GM18909 (cell line): ENCODE measurements around the gene PMS2.
"Not testable (repeated sequence)": the region's sequence is repeated elsewhere in the genome, so short reads cannot be mapped to it uniquely, and the experiment has no call there.

Source experiments
- ATAC-seq: cut with Tn5 transposase; IDR thresholded peaks from one replicate; pipeline ENCODE4 v1.9.1; 2021; ENCODE audit warnings: mild to moderate bottlenecking; ENCODE audit not compliant: unreplicated experiment, poor library complexity

PMS2 gene

GRCh38 chr7:6008668-6009611 lies at the start of gene PMS2, which contains the start of gene AIMP2:
TSS of gene PMS2 (minus strand) at chr7:6009049. CDS start at chr7:6009019, 30 bp downstream.
TSS of gene AIMP2 (plus strand) at chr7:6009272. CDS start at chr7:6009364, 92 bp downstream.
- ATAC-seq = peak; percentile 94

GRCh38 chr7:6057316-6058129 lies 48.7 kb upstream of the PMS2 start:
- ATAC-seq = no peak

GRCh38 chr7:6056616-6057015 lies 47.8 kb upstream of the PMS2 start:
- ATAC-seq = no peak

- not testable (repeated sequence) for ATAC-seq
Observed at GRCh38 chr7:6051185-6051584, 42.3 kb upstream of the PMS2 start.

- ATAC-seq = no peak
Observed at GRCh38 chr7:6049780-6050179, 40.9 kb upstream of the PMS2 start.

- ATAC-seq = no peak
Observed at GRCh38 chr7:6035686-6036085, 26.8 kb upstream of the PMS2 start.

- no peak for ATAC-seq
Observed at GRCh38 chr7:6035165-6035564, 26.3 kb upstream of the PMS2 start.

GRCh38 chr7:6032641-6033040 lies 23.8 kb upstream of the PMS2 start:
- no peak for ATAC-seq

GRCh38 chr7:6032167-6032566 lies 23.3 kb upstream of the PMS2 start:
- no peak for ATAC-seq

- no peak for ATAC-seq
Observed at GRCh38 chr7:6031567-6031966, 22.7 kb upstream of the PMS2 start.

- no peak for ATAC-seq
Observed at GRCh38 chr7:6030988-6031387, 22.1 kb upstream of the PMS2 start, which contains the start of gene ANKRD61. TSS of gene ANKRD61 (plus strand) at chr7:6031376. CDS start at chr7:6031376, 0 bp downstream.

GRCh38 chr7:6028563-6028962 lies 19.7 kb upstream of the PMS2 start:
- no peak for ATAC-seq

- no peak for ATAC-seq
Observed at GRCh38 chr7:6027806-6028365, 19.0 kb upstream of the PMS2 start.

- no peak for ATAC-seq
Observed at GRCh38 chr7:6026820-6027311, 18.0 kb upstream of the PMS2 start.

GRCh38 chr7:6026011-6026819 lies 17.4 kb upstream of the PMS2 start:
- peak; percentile 89 for ATAC-seq

- no peak for ATAC-seq
Observed at GRCh38 chr7:6023974-6024435, 15.2 kb upstream of the PMS2 start.

GRCh38 chr7:6022707-6023106 lies 13.9 kb upstream of the PMS2 start:
- ATAC-seq = no peak

GRCh38 chr7:6020371-6021286 lies 11.8 kb upstream of the PMS2 start:
- ATAC-seq = no peak

- no peak for ATAC-seq
Observed at GRCh38 chr7:6016653-6016966, 7.8 kb upstream of the PMS2 start.
